HepG2 (cell line): ENCODE results near the gene SGMS1.

Source experiments
- LCORL ChIP-seq, 2 experiments: fragments of 450-650 bp in 1 of 2; sonication (generic) in 1 of 2; formaldehyde crosslinking in 1 of 2; IDR thresholded peaks; 2 replicates each; pipeline versions ENCODE4 v1.5.0 to v1.6.1; 2017 to 2020; ENCODE audit warnings: antibody characterized with exemption in 1 of 2, missing genetic modification reagents in 1 of 2
- NFAT5 ChIP-seq: sonication (generic); formaldehyde crosslinking; IDR thresholded peaks from 2 replicates; pipeline ENCODE4 v1.4.0; 2020; ENCODE audit warnings: missing genetic modification reagents
- REST ChIP-seq, 2 experiments: IDR thresholded peaks; 2 replicates each; pipeline ENCODE4 v1.6.1; 2011 to 2012; ENCODE audit warnings: low read length in 2 of 2, borderline replicate concordance in 1 of 2, low read depth in 1 of 2, mild to moderate bottlenecking in 1 of 2, moderate library complexity in 1 of 2
- SRF ChIP-seq: IDR thresholded peaks from 2 replicates; pipeline ENCODE4 v1.6.1; 2011; ENCODE audit warnings: mild to moderate bottlenecking, low read depth, low read length, moderate library complexity
- YY1 ChIP-seq: IDR thresholded peaks from 2 replicates; pipeline ENCODE4 v1.6.1; 2011; ENCODE audit warnings: low read length, low read depth, moderate library complexity, mild to moderate bottlenecking; ENCODE audit not compliant: insufficient read depth, insufficient replicate concordance
- ZNF703 ChIP-seq: sonication (generic); formaldehyde crosslinking; IDR thresholded peaks from 2 replicates; pipeline ENCODE4 v1.5.1; 2020; ENCODE audit warnings: missing genetic modification reagents, mild to moderate bottlenecking, moderate library complexity, borderline replicate concordance
- TF ChIP-seq, protein P1 (sequence below): sonication (generic); formaldehyde crosslinking; IDR thresholded peaks from 2 replicates; pipeline ENCODE4 v1.5.0; 2020; ENCODE audit warnings: missing genetic modification reagents, mild to moderate bottlenecking, borderline replicate concordance
- TF ChIP-seq, protein P2 (sequence below): sonication (generic); formaldehyde crosslinking; IDR thresholded peaks from 2 replicates; pipeline ENCODE4 v1.5.0; 2020; ENCODE audit warnings: mild to moderate bottlenecking, missing genetic modification reagents, moderate library complexity

GRCh38 chr10:50423448-50423847, 200.3 kb downstream of the SGMS1 start:
- no peak for TF ChIP-seq YY1
- no peak for TF ChIP-seq LCORL (IDR thresholded peaks at IDR 0.05)
- no peak for TF ChIP-seq LCORL (CRISPR knock-in tag; IDR thresholded peaks at IDR 0.05)
- no peak for TF ChIP-seq SRF
- TF ChIP-seq, protein P1, sequence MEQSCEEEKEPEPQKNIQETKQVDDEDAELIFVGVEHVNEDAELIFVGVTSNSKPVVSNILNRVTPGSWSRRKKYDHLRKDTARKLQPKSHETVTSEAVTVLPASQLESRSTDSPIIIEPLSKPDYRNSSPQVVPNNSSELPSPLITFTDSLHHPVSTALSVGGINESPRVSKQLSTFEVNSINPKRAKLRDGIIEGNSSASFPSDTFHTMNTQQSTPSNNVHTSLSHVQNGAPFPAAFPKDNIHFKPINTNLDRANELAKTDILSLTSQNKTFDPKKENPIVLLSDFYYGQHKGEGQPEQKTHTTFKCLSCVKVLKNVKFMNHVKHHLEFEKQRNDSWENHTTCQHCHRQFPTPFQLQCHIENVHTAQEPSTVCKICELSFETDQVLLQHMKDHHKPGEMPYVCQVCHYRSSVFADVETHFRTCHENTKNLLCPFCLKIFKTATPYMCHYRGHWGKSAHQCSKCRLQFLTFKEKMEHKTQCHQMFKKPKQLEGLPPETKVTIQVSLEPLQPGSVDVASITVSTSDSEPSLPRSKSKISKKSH (CRISPR knock-in tag), result no peak
- no peak for TF ChIP-seq NFAT5 (CRISPR knock-in tag)
- TF ChIP-seq REST (IDR thresholded peaks at IDR 0.05; ENCODE audit: borderline replicate concordance in 1 of 2, low read depth in 1 of 2, low read length in 2 of 2), result no peak
- no peak for TF ChIP-seq ZNF703 (CRISPR knock-in tag)
- TF ChIP-seq, protein P2, sequence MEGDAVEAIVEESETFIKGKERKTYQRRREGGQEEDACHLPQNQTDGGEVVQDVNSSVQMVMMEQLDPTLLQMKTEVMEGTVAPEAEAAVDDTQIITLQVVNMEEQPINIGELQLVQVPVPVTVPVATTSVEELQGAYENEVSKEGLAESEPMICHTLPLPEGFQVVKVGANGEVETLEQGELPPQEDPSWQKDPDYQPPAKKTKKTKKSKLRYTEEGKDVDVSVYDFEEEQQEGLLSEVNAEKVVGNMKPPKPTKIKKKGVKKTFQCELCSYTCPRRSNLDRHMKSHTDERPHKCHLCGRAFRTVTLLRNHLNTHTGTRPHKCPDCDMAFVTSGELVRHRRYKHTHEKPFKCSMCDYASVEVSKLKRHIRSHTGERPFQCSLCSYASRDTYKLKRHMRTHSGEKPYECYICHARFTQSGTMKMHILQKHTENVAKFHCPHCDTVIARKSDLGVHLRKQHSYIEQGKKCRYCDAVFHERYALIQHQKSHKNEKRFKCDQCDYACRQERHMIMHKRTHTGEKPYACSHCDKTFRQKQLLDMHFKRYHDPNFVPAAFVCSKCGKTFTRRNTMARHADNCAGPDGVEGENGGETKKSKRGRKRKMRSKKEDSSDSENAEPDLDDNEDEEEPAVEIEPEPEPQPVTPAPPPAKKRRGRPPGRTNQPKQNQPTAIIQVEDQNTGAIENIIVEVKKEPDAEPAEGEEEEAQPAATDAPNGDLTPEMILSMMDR (CRISPR knock-in tag), result no peak
